ENCODE measurements around the gene NF2.

Gene NF2

DNA sequence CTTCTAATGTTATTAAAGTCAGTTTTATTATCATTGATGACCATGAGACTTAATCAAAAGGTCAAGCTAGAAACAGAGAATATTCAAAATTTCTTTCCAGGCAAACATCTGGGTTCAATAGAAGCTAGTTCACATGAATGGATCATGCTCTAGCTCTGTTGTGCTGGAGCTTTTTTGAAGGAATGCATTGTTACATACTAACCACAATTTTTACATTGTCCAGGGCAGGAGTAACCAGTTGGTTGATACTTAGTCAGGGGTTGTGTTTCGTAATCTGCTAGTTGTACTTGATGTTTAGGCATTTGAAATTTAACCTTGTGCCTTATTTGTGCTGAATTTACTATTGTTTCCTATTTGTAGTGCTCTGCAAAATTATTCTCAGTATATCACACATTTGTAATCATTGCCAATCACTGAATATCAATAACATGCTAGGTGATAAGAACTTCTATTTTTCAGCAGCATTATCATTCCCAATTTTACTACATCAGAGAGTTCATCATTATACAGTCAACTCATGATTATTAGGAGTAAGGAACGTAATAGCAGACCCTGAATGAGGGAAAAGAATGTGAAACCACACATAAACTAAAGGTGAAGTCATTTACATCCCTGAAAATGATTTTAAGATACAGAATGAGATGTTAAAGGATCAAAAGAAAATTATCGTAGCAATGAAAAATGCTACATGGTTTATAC is 23.2 kb downstream of the NF2 start:
- peak; percentile 78 for DNase-seq (ENCODE audit: low read depth, low spot score)
- TF ChIP-seq, protein P1, sequence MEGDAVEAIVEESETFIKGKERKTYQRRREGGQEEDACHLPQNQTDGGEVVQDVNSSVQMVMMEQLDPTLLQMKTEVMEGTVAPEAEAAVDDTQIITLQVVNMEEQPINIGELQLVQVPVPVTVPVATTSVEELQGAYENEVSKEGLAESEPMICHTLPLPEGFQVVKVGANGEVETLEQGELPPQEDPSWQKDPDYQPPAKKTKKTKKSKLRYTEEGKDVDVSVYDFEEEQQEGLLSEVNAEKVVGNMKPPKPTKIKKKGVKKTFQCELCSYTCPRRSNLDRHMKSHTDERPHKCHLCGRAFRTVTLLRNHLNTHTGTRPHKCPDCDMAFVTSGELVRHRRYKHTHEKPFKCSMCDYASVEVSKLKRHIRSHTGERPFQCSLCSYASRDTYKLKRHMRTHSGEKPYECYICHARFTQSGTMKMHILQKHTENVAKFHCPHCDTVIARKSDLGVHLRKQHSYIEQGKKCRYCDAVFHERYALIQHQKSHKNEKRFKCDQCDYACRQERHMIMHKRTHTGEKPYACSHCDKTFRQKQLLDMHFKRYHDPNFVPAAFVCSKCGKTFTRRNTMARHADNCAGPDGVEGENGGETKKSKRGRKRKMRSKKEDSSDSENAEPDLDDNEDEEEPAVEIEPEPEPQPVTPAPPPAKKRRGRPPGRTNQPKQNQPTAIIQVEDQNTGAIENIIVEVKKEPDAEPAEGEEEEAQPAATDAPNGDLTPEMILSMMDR (IDR thresholded peaks at IDR 0.05; ENCODE audit: low read depth, low read length), result no peak
- H3K4me3 ChIP-seq (ENCODE audit: low read depth, low read length), result no peak overlapping the region
- in situ Hi-C loops (cut with HindIII; ENCODE audit: low sequenced_read_pairs), result no loop called here

DNA sequence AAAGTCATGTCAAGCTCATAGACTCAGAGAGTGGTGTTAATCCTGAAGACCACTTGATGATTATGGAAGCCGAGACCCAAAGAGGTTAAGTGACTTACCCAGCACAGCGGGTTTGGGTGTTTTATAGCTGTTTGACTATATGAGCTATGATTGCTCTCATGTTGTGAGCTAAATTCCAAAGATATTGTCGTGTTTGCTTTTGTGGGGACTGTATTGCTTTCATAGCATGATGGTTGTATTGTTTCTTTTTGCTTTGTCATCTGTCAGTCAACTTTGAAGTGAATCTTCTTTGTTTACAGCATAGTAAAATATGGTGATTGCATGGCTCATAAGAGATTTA is 23.7 kb downstream of the NF2 start:
- DNase-seq (ENCODE audit: low read depth, low spot score), result no peak
- no peak overlapping the region for H3K4me3 ChIP-seq (ENCODE audit: low read depth, low read length)
- TF ChIP-seq, protein P1 (IDR thresholded peaks at IDR 0.05; ENCODE audit: low read depth, low read length), result no peak
- in situ Hi-C loops (cut with HindIII; ENCODE audit: low sequenced_read_pairs), result no loop called here

DNA sequence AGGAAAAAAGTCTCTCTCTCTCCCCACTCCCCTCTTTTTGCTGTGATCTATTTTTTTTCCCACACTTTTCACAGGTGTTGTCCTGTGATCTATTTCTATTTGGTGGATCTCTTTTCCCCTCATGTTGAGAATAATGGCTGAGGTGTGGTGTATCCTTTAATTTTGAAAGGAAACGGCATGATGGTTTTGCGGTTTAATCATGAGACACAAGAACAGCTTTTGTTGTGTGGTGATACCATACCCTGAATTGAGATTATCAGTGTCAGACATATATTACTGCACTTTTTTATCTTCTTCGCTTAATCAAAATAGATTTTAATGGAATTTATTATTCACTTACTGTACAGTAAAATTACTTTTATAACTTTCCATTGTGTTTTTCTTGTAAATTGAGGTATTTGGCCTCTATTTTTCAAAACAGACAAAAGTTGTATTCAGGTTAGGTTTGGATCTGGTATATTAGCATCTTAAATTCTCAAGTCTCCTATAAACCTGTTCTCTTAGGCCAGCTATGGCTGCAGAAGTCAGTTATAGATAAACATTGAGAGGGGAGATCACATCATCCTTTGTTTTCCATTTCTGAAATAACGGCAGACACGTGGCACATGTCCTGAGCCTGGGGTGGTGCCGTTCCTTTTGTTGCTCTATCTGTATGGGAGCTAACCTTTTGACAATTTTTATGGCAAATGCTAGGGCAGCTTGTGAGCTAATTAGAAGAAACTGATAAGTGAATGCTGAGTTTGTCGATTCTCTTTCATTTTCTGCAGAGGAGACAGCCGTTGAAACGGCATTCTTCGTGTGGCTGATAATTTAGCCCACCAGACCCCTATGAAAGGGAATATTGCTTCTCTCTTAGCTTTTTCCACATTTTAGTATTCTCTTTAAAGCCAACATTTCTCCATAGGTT is 25.8 kb downstream of the NF2 start:
- in situ Hi-C loops (cut with HindIII; ENCODE audit: low sequenced_read_pairs), result no loop called here
- H3K4me3 ChIP-seq (ENCODE audit: low read depth, low read length), result no peak overlapping the region
- no peak for DNase-seq (ENCODE audit: low read depth, low spot score)
- TF ChIP-seq, protein P1 (IDR thresholded peaks at IDR 0.05; ENCODE audit: low read depth, low read length), result no peak

DNA sequence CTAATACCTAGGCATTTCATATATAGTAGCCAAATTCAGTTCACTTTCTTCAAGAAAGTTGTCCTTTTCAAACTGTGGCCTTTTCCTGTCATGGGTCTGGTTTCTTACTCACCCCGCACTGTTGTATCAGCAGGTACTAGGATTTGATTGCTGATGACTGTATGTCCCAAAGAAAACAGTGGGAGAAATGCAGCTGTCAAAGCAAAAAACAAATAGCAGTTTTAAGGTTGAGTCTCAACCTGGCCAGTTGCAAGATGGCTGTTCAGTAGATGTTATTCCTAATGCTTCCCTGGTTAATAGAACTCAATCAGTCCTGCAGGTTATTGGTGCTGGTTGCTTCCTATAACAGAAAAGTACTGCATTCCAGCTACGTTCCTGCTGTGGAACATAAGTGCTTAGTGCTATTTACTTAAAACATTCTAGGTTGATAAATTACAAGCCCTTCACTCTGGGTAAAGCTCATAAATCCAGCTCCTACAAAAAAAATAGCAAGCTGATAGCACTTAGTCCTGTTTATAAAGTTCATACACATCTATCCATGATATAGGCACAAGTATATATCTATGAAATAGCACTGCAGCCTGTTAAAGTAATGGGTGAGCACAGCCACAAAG is 26.6 kb downstream of the NF2 start:
- DNase-seq (ENCODE audit: low read depth, low spot score), result no peak
- TF ChIP-seq, protein P1 (IDR thresholded peaks at IDR 0.05; ENCODE audit: low read depth, low read length), result no peak
- H3K4me3 ChIP-seq (ENCODE audit: low read depth, low read length), result no peak overlapping the region
- in situ Hi-C loops (cut with HindIII; ENCODE audit: low sequenced_read_pairs), result no loop called here

DNA sequence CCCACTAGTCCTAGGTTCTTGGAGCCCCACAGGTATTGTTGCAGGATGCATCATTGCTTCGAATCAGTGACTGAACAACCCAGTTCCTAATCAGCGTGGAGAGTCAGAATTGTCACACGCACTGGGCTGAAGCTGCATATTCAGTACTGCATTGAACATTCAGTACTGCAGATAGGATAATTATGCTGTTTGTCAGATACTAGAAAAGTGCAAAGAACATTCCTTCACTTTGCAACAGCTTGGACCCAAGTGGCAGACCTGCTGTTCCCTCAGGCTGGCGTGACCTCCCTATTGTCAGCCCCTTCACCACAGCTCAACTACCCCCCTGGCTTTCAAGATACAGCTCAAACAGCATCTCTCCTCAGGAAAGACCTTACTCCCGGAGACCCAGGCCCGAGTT is 27.6 kb downstream of the NF2 start:
- H3K4me3 ChIP-seq (ENCODE audit: low read depth, low read length), result no peak overlapping the region
- DNase-seq (ENCODE audit: low read depth, low spot score), result no peak
- in situ Hi-C loops (cut with HindIII; ENCODE audit: low sequenced_read_pairs), result no loop called here
- TF ChIP-seq, protein P1 (IDR thresholded peaks at IDR 0.05; ENCODE audit: low read depth, low read length), result no peak

DNA sequence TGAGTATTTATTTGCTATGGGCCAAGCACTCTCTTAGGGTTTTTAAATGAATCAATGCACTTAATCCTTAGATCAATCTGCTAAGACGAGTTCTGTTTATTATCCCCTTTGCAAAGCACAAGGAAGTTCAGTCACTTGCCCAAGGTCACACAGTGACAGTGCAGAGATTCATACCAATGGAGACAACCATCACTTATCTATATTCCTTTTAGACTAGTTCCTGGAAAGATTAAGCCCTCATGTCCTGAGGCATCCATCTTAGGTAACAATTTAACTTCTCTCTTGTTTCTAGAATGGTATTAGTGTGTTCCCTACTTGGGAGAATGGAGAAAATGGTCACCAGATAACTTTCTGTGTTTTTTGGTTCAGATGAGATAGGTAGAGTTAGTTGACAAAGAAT is 28.3 kb downstream of the NF2 start:
- H3K4me3 ChIP-seq (ENCODE audit: low read depth, low read length), result no peak overlapping the region
- TF ChIP-seq, protein P1 (IDR thresholded peaks at IDR 0.05; ENCODE audit: low read depth, low read length), result no peak
- in situ Hi-C loops (cut with HindIII; ENCODE audit: low sequenced_read_pairs), result no loop called here
- DNase-seq (ENCODE audit: low read depth, low spot score), result no peak

Data from astrocyte of the spinal cord (primary cell).